Stimulated activated CD8-positive, alpha-beta memory T cell treated with anti-CD3 and anti-CD28 coated beads, Interleukin-12 subunit alpha, Interleukin-12 subunit beta, amount 100 ng/mL, for 1 hour (primary cell): Measurements from ENCODE around the gene ST6GALNAC3.
"Not testable (repeated sequence)": the region's sequence is repeated elsewhere in the genome, so short reads cannot be mapped to it uniquely, and the experiment has no call there.

Source experiments
- DNase-seq: peaks from one replicate; pipeline ENCODE4 v3.0.0-alpha.2; 2020; ENCODE audit warnings: low read depth

ST6GALNAC3 gene

DNA sequence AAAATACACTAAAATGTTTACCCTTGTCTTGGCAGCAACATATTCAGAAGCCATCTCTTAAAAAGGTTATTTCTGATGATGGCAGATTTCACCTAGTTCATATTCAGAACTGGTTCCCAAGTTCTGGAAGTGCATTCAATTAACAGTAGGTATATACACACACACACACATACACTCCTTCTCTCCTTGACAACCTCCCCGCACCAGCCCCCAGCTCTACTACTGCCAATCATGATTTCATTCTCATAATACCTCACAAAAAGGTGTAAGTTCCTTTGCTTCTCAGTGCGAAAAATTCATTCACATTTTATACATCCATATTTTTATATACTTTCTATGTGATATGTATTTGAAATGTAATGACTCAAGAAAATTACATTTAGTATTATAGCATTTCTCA lies 564.6 kb downstream of the ST6GALNAC3 start:
- no peak for DNase-seq

DNA sequence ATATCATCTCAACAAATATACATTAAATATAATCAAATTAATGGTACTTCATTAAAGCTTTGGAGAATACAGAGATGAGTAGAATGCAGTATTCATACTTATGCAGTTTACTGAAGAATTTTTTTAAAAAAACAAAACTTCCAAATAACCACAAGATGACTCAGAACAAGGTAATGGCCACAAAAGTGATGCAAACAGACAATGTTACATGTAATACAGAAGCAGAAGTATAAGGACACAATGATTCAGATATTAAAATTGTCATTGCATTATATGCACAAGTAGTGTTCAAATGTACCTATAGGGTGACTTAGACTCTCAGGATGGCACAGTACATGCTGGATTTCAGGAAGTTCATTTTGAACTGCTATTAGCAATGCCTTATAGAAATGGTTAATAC lies 565.5 kb downstream of the ST6GALNAC3 start:
- DNase-seq: no peak

DNA sequence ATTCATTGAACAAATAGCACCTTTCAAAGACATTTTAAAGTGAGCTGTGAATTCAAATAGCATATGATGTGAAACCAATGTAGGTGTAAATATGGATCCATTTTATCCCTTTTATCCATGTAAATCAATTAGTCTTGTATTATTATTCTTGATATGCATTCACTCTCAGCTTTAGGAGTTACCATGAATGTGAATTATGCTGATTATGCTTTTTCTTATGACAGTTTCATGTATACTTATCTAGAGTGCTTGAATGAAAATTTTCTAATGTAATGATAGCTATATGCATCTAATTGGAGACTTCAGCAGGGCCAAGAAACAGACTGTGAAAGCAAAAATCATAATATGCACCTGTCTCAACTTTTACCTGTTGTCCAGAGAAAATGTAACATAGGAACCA lies 566.2 kb downstream of the ST6GALNAC3 start:
- no peak for DNase-seq

DNA sequence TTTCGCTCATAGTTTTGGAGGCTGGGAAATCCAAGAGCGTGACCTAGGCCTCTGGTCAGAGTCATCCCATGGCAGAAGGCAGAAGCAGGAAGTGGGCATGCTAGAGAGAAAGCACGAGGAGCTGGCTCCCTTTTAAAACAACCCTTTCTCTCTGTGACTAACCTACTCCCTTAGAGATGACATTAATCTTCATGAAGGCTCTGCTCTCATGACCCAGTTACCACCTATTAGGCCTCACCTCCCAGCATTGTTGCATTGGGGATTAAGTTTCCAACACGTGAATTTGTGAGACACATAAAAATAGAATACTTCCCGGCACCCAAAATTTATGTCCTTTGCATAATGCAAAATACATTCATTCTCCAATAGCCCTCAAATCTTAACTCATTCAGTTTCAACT lies 569.6 kb downstream of the ST6GALNAC3 start:
- DNase-seq: no peak

DNA sequence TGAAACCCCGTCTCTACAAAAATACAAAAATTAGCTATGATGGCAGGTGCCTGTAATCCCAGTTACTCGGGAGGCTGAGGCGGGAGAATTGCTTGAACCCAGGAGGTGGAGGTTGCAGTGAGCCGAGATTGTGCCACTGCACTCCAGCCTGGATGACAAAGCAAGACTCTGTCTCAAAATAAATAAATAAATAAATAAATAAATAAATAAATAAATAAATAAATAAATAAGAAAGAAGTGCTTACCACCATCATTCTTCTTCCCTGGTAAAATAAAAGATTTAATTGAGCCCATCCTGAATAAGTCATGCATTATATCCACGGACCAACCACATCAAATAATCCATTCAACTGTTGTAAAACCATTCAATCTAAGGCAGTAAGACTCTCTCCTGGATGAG lies 578.3 kb downstream of the ST6GALNAC3 start:
- DNase-seq: not testable (repeated sequence)

DNA sequence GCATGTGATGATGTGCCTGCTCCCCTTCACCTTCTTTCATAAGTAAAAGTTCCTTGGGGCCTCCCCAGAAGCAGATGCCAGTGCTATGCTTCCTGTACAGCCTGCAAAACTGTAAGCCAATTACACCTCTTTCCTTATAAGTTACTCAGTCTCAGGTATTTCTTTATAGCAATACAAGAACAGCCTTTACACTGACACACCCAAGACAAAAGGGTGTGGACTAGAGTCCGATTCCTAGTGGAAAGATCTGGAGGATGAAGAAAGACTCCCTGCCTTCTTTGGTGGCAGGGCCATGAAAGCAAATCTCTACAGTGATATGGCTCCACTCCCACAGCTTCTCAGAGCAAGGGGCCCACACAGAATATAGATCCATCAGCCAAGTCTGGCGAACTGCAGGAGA lies 583.1 kb downstream of the ST6GALNAC3 start:
- DNase-seq: no peak

DNA sequence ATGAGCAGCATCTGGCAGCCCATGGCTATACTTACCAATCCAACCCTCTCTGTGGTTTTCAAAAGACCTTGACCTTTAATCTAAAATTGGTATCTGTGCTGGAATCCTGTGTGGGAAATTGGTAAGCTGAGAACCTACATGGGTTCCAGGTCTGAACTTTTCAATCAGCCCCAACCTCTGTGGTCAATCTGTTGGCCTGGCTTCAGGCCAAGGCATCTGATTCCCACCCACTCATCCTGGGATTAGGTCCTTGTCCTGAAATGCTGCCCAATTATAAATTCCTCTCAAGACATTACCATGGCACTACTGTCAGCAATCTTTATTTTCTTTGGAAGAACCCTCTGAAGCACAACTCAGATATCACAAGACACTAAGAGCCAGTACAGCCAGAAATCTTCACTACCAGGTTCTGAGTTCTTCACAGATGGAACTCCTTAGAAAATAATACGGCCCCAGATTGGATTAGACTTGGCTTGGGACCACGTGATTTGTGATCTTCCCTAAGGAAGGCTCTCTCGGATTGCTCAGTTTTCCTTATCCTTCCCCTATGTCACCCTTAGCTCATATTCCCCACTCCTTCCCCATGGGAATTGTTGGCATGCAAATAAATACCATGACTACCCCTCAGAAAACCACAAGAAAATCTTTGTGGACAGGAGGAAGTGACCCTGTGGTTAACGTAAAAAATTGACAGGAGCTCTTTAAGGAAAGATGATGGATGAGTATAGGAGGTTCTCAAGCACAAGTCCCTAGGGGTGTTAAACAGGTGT lies 584.8 kb downstream of the ST6GALNAC3 start:
- DNase-seq: no peak

DNA sequence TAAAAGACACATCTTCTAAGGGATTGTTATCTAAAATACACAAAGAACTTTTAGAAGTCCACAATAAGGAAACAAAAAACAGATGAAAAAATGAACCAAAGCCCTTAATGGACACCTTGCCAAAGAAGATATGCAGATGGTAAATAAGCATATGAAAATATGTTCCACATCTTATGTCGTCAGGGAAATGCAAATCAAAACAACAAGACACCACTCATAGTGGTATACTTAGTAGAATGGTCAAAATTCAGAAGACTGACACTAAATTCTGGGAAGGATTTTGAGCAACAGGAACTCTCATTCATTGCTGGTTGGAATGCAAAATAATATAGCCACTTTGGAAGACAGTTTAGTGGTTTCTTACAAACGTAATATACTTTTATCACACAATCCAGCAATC lies 587.0 kb downstream of the ST6GALNAC3 start:
- no peak for DNase-seq

DNA sequence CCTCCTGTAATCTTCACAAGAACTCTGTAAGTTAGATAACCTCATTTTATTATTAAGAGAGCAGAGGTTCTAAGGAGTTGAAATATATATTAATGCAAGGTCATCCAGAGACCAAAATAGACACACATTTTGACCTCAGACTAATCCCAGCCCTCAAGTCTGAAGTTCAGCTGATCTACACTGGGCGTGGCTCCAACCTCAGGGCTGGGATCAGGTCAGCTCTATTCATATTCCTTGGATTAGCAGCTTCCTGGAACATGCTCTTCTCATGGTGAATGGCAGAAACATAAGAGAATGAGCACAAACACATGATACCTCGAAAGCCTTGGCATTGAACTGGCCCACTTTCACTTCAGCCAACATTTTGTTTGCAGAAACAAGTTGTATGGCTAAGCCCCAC lies 592.0 kb downstream of the ST6GALNAC3 start:
- DNase-seq: no peak

DNA sequence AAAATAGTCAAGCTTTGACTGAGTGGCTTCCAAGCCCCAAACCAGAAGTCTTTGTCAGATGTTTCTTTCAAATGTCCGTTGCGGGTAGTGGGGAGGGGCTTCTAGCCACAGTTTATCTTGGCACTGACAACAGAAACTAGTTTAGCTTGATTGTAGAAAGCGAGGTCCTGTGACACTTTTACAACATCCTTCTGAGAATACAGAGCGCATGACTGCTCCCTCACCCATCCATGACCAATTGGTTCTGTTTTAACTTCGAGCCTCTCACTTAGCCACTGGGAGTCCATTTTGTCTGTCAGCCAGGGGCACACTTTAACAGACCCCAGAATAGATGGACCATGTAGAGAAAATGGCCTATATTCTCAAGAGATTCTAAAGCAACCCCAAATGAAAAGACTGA lies 593.5 kb downstream of the ST6GALNAC3 start:
- no peak for DNase-seq

DNA sequence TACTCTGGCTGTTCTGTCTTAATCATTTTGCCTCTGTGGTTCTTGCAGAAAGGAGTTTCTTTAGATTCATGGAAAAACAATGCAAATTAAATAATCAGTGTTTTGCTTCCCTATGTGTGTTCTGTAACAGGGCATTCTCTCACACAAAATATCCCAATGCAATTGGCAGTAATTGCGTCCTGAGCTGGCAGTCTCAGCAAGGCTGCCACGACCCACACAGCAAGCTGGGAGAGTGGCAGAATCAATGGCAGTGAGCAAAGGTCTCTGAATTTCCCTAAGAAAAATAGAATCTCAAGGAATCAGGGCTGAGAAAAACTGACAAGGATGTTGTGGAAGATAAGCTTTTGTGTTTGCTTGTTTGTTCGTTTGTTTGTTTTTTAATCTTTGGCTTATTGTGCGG lies 594.6 kb downstream of the ST6GALNAC3 start:
- no peak for DNase-seq

DNA sequence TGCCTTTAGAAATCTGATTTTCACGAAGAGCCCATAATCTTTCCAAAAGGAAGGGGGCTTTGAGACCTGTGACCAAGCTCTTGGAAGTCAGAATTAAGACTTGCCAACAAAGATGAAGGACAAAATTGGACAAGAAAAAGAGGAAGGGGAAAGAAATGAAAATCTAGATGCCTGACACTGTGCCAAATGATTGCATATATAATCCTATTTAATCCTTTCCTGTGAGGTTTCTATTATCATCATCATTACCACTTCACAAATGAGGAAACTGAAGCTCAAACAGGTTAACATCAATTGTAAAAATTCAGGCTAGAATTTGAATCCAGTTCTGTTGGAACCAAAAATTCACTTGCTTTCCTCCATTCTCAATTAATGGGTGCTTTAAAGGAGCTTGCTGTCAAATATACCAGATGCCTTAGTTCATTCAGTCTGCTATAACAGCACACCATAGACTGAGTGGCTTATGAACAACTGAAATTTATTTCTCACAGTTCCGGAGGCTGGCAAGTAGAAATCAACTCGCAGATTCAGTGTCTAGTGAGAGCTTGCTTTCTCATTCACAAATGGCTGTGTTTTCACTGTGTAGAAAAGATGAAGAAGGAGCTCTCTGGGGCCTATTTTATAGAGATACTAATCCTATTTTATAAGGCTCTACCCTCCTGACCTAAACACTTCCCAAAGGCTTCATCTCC lies 595.2 kb downstream of the ST6GALNAC3 start:
- DNase-seq: no peak

DNA sequence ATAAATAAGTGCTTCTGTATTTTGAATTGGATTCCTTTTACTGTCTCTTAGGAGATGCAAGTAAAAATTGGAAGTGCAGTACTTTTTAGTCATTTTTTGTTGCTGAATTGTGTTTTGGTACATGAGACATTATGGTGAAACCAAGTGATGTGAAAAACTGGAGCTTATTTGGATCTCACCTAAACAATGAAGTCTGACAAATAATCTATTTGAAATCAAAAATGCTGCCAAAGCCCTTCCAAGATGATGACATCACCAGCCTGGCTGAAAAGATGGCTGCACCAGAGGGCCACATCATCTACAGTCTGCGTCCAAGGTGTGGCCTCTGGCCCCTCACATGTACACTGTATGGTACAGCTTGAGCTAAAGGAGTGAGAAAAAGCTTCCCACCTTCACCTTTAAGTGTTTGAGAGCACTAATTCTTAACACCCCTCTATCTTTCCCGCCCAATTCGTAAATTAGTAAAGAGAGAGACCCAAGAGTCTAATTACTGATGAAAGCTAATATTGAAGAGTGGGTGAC lies 600.2 kb downstream of the ST6GALNAC3 start:
- DNase-seq: no peak

DNA sequence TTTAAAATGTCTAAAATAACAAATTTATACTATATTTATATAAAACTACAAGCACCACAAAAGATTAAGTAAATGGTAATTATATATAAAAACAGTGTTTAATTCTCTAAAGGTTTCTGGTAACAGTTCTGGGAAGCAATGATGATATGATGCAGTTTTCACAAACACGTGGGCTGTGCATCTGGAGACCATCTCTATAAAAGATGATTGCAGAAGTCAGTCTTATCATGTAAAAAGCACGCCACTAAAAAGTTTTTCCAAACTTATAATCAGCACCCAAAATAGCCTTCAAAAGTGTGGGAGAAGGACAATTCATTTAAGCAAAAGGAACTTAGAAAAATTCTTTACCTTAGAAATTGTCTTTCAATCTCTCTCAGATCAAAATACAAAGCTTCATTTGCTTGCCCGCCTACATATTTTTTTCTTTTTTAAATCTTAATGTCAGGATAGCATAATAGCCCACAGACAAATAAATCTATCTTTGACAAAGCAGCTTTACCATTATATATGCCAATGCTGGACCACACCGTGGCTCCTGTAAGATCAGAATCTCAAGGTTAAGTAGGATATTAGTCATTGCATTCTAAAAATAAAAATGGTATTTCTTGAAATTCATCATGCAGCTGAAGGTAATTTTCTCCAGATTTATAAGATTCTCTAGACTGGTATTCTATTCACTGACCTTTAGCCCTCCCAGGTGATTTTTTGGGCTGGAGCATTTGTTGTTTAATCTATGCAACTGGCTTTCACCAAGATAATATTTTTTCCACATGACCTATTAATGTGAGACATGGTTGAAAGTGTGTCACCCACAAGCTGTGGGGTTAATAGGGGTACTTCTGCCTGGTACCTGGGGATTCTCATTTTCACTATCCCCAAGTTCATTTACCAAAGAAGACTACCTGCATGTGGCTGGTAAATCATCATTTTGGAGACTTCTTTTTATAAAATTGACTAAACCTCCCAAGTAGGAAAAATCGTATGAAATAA lies 603.2 kb downstream of the ST6GALNAC3 start:
- no peak for DNase-seq

DNA sequence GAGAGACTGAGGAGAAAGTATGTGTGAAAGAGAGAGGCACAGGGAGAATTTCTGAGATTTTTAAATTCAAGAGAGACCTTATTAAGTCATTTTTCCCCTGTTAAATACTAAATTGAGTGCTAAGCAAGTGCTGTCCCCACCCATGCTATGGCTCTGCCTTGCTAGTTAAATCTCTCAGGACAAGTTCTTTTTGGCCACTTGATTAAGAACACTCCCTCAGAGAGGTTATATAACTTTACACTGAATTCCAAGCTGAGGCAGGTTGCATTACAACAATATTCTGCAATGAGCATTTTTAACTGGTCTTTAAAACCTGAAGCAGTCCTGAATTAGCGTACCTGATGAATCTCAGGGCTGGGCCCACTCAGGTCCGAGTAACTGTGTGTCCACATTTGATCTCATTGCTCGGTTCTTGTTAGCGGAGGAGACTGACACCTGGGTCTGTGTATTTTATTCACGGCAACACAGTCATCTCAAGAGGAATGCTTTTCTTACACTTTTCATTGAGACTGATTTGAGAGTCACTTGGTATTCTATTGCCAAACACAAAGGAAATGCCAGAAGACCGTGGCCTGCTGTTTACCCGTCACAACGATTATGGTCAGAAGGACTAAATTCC lies 605.1 kb downstream of the ST6GALNAC3 start:
- DNase-seq: no peak

DNA sequence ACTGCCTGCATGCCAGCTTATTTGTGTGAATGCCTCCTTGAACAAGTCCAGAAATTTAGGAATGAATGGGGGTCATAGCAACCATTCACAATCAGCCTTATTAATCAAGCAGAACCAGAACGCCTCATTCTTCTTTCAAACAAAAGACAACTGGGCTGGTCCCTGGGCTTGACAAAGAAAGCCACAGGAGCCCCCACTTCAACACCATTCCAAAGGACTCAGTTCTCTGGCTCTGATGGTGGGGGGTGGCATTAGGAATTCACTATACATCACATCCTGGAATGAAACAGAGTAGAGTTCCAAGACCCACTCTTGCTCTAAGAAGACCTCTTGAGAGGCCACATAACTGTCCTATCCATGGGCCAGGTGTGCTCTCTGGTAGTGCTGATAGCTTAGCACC lies 606.1 kb downstream of the ST6GALNAC3 start:
- DNase-seq: no peak

DNA sequence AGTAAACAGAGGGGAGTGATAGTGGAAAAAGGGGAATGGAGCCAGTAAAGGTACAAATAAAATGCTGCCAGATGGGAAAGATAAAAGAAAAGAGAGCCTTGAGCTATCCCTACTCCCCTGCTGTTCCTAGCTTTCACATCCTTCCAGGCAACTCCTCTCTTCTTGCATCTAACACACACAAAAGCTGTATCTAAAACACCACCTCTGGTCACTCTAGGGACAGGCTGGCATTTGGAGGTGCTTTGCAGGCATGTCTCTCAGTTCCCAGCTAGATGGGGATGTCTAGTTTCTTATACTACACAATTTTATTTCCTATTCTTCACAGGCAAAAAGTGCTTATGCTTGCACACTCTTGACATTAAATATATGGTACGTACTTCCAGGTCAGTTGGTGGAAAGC lies 607.6 kb downstream of the ST6GALNAC3 start:
- no peak for DNase-seq
